Measurements from ENCODE around the gene PPP2R5B.

Gene PPP2R5B

DNA sequence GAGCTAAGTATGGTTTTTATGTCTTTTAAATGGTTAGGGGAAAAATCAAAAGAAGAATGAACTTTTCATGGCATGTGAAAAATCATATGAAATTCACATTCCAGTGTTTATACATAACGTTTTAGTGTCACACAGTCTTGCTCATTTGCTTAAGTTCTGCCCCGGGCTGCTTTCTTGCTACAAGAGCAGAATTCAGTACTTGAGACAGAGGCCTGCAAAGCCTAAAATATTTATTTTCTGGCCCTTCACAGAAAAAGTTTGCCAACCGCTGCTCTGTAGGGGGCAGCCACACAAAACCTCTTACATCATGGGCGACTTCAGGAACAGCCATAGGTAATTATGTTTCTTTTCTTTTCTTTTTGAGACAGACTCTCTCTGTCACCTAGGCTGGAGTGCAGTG lies 6.5 kb upstream of the PPP2R5B start:
- H3K27ac ChIP-seq (ENCODE audit: poor library complexity, severe bottlenecking), result peak overlapping the region; percentile 34
- peaks cover 4% of the 10 kb centered on the region; the same call in 1 of the 2 replicates for H3K36me3 ChIP-seq (ENCODE audit: low read depth)
- peak overlapping the region; percentile 61 for H3K4me3 ChIP-seq (ENCODE audit: severe bottlenecking)
- H3K9me3 ChIP-seq (ENCODE audit: severe bottlenecking), result no peaks in the 10 kb centered on the region
- peaks cover 3% of the 10 kb centered on the region for H3K4me1 ChIP-seq (ENCODE audit: insufficient read depth, poor library complexity, severe bottlenecking)
- no peak for ATAC-seq (ENCODE audit: low read depth)
- DNase-seq (ENCODE audit: low spot score), result no peak
- no peaks in the 10 kb centered on the region for H3K27me3 ChIP-seq (ENCODE audit: insufficient read depth, poor library complexity, severe bottlenecking)
- TF ChIP-seq, protein P1, sequence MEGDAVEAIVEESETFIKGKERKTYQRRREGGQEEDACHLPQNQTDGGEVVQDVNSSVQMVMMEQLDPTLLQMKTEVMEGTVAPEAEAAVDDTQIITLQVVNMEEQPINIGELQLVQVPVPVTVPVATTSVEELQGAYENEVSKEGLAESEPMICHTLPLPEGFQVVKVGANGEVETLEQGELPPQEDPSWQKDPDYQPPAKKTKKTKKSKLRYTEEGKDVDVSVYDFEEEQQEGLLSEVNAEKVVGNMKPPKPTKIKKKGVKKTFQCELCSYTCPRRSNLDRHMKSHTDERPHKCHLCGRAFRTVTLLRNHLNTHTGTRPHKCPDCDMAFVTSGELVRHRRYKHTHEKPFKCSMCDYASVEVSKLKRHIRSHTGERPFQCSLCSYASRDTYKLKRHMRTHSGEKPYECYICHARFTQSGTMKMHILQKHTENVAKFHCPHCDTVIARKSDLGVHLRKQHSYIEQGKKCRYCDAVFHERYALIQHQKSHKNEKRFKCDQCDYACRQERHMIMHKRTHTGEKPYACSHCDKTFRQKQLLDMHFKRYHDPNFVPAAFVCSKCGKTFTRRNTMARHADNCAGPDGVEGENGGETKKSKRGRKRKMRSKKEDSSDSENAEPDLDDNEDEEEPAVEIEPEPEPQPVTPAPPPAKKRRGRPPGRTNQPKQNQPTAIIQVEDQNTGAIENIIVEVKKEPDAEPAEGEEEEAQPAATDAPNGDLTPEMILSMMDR (IDR thresholded peaks at IDR 0.05; ENCODE audit: poor library complexity, severe bottlenecking), result peak; percentile 37

GRCh38 chr11:64919627-64920026 lies 4.9 kb upstream of the PPP2R5B start:
- H3K4me1 ChIP-seq (ENCODE audit: insufficient read depth, poor library complexity, severe bottlenecking), result peaks cover 5% of the 10 kb centered on the region
- H3K27me3 ChIP-seq (ENCODE audit: insufficient read depth, poor library complexity, severe bottlenecking), result no peaks in the 10 kb centered on the region
- H3K4me3 ChIP-seq (ENCODE audit: severe bottlenecking), result no peak overlapping the region
- ATAC-seq (ENCODE audit: low read depth), result no peak
- no peak for DNase-seq (ENCODE audit: low spot score)
- no peak overlapping the region for H3K27ac ChIP-seq (ENCODE audit: poor library complexity, severe bottlenecking)
- H3K36me3 ChIP-seq (ENCODE audit: low read depth), result no peaks in the 10 kb centered on the region
- no peaks in the 10 kb centered on the region for H3K9me3 ChIP-seq (ENCODE audit: severe bottlenecking)
- TF ChIP-seq, protein P1 (IDR thresholded peaks at IDR 0.05; ENCODE audit: poor library complexity, severe bottlenecking), result no peak

DNA sequence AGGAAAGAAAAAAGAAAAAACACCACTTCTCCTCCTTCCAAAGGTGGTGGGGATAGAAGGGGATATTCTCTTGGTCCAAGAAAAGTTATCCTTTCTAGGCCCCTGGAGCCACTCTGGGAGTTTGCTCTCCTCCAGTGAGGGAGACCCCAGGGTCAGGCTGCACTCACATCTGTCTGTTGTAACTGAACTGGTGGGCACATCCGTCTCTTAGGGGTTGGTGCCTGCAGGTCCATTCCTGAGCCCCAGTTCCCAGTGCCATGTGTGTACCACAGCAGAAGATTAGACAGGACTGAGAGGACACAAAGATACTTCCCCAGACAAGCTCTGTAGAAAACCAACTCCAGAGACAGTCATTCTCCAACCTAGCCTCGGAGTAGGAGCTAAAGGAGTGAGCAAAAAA lies 4.4 kb upstream of the PPP2R5B start:
- no peaks in the 10 kb centered on the region for H3K27me3 ChIP-seq (ENCODE audit: insufficient read depth, poor library complexity, severe bottlenecking)
- no peaks in the 10 kb centered on the region for H3K36me3 ChIP-seq (ENCODE audit: low read depth)
- TF ChIP-seq, protein P1 (IDR thresholded peaks at IDR 0.05; ENCODE audit: poor library complexity, severe bottlenecking), result no peak
- peaks cover 5% of the 10 kb centered on the region for H3K4me1 ChIP-seq (ENCODE audit: insufficient read depth, poor library complexity, severe bottlenecking)
- no peaks in the 10 kb centered on the region for H3K9me3 ChIP-seq (ENCODE audit: severe bottlenecking)
- H3K4me3 ChIP-seq (ENCODE audit: severe bottlenecking), result no peak overlapping the region
- no peak for DNase-seq (ENCODE audit: low spot score)
- no peak for ATAC-seq (ENCODE audit: low read depth)
- H3K27ac ChIP-seq (ENCODE audit: poor library complexity, severe bottlenecking), result no peak overlapping the region

DNA sequence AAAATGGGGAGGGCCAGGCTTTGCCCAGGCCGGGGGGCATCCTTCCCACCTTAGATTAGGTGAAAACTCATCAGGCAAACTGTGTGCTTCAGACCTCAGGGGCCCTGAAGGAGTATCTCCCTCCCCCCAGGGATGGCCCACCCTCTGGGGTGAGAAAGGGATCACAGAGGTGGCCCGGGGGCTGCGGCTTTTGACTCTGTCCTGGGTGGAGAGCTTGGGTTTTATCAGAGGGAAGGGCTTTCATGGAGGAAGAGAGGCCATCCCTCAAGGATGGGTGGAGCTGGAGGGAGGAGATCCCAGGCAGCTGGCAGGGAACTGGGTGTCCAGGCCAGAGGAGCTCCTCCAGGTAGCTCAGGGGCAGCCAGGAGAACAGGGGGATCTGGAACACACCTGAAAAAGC lies 3.1 kb upstream of the PPP2R5B start:
- Histone ChIP-seq H3K27ac (ENCODE audit: poor library complexity, severe bottlenecking) (no peak overlapping the region), H3K9me3 (ENCODE audit: severe bottlenecking) (no peaks in the 10 kb centered on the region), H3K36me3 (ENCODE audit: low read depth) (no peaks in the 10 kb centered on the region), H3K4me1 (ENCODE audit: insufficient read depth, poor library complexity, severe bottlenecking) (peaks cover 3% of the 10 kb centered on the region), H3K27me3 (ENCODE audit: insufficient read depth, poor library complexity, severe bottlenecking) (no peaks in the 10 kb centered on the region), H3K4me3 (ENCODE audit: severe bottlenecking) (no peak overlapping the region)
- ATAC-seq (ENCODE audit: low read depth) (no peak), DNase-seq (ENCODE audit: low spot score) (no peak)
- TF ChIP-seq, protein P1 (IDR thresholded peaks at IDR 0.05; ENCODE audit: poor library complexity, severe bottlenecking), result no peak

DNA sequence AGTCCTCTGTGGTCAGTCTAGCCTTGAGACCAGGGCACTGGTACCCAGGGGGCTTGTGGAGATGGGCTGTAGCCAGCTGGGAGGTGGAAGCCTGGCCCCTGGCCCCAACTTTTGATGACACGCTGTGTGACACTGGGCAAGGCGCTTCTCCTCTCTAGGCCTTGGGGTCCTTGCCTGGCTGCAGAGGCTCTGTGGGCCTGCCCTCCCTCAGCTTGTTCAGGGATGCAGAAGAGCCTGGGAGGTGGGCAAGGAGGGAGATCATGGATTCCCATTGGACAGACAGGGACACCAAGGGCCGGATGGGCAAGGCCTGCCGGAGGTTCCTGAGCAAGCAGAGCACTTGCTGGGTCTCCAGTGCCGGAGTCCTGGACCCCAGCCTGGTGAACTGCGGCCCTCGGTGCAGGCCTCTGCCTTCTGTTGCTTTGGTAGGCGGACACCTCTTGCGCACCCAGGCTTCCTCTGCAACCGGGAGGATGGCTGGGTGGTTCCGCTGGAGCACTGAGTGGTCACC lies 1.3 kb upstream of the PPP2R5B start:
- H3K4me1 ChIP-seq (ENCODE audit: insufficient read depth, poor library complexity, severe bottlenecking), result peaks cover 3% of the 10 kb centered on the region
- no peak overlapping the region for H3K27ac ChIP-seq (ENCODE audit: poor library complexity, severe bottlenecking)
- H3K9me3 ChIP-seq (ENCODE audit: severe bottlenecking), result no peaks in the 10 kb centered on the region
- no peak overlapping the region for H3K4me3 ChIP-seq (ENCODE audit: severe bottlenecking)
- TF ChIP-seq, protein P1 (IDR thresholded peaks at IDR 0.05; ENCODE audit: poor library complexity, severe bottlenecking), result no peak
- no peaks in the 10 kb centered on the region for H3K27me3 ChIP-seq (ENCODE audit: insufficient read depth, poor library complexity, severe bottlenecking)
- ATAC-seq (ENCODE audit: low read depth), result no peak
- 0 out of 2 replicates have a peak, but pooled peaks cover under 1% of the 10 kb centered on the region for H3K36me3 ChIP-seq (ENCODE audit: low read depth)
- no peak for DNase-seq (ENCODE audit: low spot score)
